ENCODE data around the gene MMS19.
"Not testable (repeated sequence)": the region's sequence is repeated elsewhere in the genome, so short reads cannot be mapped to it uniquely, and the experiment has no call there.

MMS19 gene

DNA sequence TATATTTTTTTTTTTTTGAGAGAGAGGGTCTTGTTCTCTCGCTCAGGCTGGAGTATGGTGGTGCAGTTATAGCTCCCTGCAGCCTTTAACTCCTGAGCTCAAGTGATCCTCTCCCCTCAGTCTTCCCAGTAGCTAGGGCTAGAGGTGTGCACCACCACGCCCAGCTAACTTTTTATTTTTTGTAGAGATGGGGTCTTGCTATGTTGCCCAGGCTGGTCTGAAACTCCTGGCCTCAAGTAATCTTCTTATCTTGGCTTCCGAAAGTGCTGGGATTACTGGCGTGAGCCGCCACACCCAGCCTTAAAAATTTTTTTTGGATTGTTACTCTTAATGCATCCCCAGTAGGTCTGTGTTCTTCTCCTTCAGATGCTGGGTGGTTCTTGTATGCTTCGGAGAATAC lies 4.7 kb upstream of the MMS19 start:
- DNase-seq: no peak

DNA sequence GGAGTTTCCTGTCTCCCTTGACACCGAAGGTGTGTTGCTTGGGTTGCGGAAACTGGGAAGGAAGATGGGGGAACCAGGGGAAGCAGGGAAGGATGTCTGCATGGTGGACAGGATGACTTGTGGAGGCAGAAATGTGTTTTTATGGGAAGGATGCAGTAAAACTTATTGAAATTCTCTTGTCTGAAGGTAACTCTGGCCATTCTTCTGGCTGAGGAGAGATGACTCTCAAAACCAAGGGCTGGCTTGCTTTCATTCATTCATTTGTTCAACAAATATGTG lies 2.0 kb upstream of the MMS19 start:
- no peak for DNase-seq

- no peak for DNase-seq
Observed at GRCh38 chr10:97499561-97500296, 1.5 kb upstream of the MMS19 start.

DNA sequence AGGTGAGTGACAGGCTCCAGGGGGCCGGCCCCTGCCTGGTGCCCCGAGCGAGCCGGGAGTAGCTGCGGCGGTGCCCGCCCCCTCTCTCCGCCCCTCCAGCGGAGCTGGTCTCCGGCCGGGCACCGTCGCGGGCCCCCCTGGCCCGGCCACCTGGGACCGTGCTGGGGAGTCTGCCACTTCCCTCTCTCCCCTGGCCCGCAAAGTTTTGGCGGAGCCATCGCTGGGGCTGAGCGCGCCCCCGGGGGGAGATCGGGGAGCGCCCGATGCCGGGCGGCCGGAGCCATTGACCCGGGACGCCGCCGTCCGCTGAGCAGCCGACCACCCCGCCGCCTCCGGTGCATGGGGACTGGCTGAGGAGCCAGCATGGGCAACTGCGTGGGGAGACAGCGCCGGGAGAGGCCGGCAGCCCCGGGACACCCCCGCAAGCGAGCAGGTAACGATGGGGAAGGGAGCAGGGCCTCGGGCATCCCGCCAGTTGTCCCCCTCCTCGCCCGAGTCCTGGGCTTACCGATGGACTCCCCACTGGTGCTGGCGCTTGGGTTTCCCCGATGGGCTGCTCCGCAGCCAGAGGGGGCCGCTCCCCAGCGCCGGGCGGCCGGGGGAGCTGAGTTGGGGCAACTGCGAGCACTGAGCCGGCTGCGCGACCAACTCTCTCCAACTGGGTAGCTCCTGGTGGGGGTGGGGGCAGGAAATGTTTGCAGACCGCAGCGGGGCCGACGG lies 779 bp upstream of the MMS19 start, which contains the start of gene UBTD1:
UBTD1 (plus strand) TSS at position 84 of the 720 bp plus-strand sequence; CDS start at position 364, 280 bp downstream.
- DNase-seq: peak; percentile 21

DNA sequence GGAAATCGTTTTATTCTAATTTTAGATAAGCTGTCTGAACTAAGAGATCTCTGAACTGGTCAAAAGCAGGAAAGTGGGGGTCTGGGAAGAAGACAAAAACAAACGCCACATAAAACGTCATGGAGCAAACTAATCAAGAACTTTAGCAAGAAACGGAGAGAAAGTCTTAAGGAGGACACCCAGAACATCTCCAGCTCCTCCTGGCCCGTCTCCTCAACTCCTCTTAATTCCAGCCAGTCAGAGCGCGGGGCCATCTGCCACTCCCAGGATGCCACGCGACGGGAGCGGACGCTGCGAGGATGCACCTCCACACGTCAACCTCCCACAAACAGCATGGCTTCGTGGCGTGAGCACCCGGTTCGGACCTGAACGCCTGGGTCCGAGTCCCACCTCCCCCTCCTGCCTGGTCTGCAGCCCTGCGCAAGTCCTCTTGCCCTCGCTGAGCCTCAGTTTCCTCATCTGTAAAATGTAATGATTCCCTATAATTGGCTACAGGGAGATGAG lies 598 bp downstream of the MMS19 start:
- peak; percentile 48 for DNase-seq

DNA sequence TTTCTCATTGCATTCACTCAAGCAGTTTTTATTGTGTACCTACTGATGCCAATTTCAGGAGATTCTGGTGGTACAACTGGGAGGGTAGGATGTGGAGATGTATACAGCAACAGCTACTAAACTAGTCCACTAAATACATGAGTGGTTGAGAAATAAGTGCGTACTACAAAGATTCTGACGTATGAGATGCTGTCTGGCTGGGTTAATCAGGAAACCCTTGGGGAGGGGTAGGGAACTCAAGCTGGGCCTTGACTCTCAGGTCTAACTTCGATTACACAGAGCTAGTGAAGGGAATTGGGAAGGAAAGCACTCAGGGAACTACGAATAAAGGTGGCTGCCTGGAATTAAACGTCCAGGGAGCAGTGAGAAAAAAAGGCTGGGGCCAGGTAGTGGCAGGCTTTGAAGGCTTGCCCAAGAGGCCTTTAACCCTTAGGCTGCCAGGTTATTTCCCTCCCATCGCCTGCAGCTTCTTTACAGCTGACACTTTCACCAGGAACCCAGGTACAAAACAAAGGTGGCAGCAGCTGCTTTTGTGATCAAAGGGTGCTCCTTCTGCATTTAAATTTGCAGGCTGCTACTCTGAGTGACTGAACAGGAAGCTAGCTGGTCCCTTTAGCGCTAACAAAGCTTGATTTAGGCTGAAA lies 3.2 kb downstream of the MMS19 start:
- no peak for DNase-seq

- DNase-seq: no peak
Observed at GRCh38 chr10:97494151-97494550, 4.1 kb downstream of the MMS19 start.

DNA sequence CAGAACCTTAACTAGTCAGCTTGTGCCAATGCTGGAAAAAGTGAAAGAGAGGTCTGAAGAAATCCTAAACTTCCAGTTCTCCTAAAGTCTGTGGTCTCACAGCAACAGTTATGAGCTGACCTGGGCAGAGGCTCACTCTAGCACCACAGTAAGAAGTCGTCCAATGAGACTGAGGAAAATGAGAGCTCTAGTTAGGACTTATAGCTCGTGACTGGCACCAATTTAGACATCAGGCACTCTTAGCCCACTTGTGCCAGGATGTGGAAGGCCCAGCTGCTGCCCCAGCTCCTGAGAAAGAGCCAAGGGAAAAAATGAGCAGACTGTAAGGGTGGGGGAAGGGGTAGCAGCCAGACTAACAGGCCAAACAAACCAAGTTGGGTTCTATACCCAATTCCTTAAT lies 7.6 kb downstream of the MMS19 start:
- no peak for DNase-seq

DNA sequence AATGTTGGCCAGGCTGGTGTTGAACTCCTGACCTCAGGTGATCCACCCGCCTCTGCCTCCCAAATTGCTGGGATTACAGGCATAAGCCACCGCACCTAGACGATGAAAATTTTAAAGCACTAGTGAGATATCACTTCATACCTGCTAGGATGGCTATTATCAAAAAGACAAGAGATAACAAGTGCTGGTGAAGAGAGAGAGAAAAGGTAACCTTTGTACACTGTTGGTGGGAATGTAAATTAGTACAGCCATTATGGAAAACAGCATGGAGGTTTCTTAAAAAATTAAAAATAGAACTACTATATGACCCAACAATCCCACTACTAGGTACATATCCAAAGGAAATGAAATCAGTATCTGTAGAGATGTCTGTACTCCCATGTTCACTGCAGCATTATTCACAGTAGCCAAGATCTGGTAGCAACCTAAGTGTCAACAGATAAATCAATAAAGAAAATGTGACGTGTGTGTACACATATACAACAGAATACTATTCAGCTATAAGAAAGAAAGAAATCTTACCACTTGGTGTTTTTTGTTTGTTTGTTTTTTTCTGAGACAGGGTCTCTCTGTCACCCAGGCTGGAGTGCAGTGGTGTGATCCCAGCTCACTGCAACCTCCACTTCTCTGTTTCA lies 12.5 kb downstream of the MMS19 start:
- no peak for DNase-seq

DNA sequence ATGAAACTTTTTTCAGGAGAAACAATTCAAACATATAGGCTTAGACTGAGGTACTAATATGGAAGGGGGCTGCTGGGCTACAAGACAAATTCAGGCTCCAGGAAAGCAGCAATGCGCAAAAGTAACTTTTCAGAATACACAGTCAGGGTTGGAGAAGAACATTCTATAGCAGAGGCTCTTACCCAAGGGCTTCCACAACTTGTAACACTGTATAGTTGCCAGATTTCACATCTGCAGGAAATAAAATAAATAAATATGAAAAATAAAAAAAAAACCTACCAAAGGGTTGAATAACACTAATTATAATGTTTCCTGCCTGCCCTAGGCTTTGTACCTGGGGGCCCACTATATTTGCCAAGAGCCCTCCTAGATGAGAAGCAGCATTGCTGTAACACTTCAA lies 14.3 kb downstream of the MMS19 start:
- DNase-seq: no peak

DNA sequence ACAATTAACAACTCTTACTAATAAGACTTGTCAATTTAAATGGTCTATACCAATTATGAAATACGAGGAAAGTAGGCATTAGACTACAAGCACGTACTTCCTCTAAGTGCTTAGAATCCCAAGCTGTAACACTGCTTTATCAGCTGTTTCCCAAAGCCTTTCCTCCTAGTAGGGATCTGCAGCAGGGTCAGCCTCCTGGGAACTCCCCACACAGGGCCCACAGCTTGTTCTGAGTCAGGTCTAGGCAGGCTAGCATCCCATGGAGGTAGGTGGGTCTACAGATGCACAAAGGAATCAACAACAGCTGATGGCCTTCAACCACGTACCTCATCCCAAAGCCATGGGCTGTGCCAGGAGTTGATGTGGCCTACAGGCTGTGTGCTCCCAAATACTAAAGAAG lies 14.7 kb downstream of the MMS19 start:
- DNase-seq: no peak

DNA sequence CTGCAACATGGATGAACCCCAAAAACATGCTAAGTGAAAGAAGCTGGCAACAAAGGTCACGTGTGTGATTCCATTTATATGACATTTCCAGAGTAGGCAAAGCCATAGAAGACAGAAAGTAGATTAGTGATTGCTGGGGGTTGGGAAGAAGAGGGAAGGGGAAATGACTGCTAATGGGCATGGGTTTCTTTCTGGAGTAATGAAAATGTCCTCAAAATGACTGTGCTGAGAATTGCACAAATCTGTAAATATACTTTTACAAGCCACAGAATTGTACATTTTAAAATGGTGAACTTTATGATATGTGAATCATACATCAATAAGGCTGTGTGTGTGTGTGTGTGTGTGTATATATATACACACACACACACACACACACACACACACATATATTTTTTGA lies 15.8 kb downstream of the MMS19 start:
- no peak for DNase-seq

DNA sequence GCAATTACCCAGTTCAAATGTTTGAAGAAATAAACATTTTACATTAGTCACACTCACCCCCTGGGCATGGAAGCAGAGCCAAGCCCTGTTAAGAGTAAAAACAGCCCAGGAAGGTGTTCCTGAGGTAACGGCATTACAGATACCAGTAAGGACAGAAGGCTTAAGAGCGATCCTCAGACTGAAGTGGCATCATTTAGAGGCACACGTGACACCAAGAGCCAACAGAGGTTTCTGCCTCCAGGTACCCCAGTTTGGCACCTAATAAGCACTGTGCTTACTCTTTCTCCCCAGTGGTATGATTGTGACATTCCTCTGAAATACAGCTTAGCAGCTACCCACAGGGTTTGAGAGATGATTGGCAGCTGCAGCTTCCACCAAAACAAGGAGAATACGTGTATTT lies 17.2 kb downstream of the MMS19 start:
- no peak for DNase-seq

DNA sequence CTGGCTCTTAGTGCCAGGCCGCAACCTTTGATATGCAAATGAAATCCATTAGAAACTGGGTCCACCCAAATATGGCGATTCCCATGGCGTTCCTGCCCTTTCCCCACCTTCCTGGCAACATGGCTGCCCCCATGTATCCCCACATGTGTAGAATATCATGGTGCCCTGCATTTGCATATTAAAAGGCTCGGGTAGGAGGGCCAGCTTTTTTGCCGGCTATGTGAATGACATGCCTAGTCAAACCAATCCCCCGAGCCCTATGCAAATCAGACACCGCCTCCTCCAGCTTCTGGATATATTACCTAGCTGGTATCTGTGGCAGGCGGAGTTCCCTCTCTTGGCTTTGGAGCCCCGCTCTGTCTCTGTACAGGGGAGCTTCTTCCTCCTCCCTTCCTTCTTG lies 18.3 kb downstream of the MMS19 start:
- DNase-seq: no peak

GRCh38 chr10:97479410-97479809 lies 18.8 kb downstream of the MMS19 start:
- DNase-seq: not testable (repeated sequence)

DNA sequence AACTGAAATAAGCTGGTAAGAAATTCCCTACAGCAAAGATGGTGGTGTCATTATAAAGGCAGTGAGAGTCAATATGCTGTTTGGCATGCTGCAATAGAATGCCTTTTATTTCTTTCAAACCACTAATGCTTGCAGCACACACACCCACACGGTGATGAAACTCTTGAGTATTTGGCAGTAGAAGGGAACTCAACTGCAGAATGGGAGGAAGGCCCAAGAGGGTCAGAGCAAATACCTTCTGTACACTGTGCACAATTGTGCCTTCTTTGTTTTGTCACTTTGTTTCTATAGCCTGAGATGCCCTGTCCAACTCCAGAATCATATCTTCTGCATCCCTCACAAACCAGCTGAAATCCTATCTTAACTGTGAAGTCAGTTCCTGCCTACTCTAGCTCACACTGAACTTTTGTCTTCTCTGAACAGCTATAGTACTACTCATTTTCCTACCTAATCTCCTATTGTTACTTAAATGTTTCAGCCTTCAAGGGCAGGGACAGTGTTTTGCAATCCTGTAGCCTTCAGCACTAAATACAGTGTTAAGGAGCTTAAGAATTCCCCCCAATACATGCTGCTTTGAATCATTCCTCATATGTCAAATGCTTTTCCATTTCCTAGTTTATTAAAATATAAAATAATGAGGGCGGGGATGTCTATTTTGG lies 22.2 kb downstream of the MMS19 start:
- no peak for DNase-seq

- DNase-seq: no peak
Observed at GRCh38 chr10:97474918-97475317, 23.3 kb downstream of the MMS19 start.

DNA sequence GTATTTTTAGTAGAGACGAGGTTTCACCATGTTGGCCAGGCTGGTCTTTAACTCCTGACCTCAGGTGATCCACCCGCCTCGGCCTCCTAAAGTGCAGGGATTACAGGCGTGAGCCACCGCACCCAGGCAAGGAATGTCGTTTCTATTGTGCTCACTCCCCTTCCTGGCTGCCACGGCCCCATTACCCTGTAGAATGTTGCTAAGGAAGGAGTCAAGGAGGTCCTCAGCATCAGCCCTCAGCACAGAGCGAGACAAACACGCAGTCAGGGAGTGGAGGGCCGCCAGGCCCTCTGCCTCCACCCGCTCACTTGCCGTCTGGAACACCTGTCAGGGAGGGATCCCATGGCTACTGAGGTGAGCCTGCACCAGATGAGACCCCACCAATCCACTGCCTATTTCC lies 29.4 kb downstream of the MMS19 start:
- not testable (repeated sequence) for DNase-seq

GRCh38 chr10:97468162-97468561 lies 30.1 kb downstream of the MMS19 start:
- DNase-seq: no peak

DNA sequence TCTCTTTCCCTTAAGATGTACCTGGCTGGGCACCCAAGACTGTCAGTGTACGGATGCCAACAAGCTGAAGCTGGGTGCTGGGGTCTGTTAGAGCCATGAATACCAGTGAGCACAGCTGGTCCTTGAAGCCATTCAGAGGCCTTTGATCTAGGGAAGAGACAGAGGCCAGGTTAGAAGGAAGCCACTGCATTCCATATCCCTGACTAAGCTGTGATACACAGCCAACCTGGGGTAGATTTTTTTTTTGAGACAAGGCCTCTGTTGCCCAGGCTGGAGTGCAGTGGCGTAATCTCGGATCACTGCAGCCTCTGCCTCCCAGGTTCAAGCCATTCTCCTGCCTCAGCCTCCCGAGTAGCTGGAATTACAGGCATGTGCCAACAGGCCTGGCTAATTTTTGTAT lies 31.5 kb downstream of the MMS19 start:
- no peak for DNase-seq

DNA sequence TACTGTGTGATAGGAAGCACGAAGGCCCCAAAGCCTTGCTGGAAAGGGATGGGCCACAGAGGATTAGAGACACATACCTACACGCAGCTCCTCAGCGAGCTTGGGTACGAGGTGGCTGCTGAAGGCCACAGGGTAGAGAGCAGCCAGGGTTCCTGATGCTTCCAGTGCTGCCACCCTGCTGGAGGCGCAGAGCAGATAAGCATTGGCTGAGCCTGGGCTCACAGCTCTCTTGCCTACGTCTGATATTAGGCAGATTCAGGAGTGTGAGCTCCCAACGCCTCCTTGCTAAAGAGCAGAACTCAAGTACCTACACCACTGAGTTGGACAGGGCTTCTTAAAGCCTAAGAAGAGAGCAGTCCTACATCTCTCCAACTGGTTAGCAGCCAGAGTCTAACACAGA lies 32.2 kb downstream of the MMS19 start:
- no peak for DNase-seq

DNA sequence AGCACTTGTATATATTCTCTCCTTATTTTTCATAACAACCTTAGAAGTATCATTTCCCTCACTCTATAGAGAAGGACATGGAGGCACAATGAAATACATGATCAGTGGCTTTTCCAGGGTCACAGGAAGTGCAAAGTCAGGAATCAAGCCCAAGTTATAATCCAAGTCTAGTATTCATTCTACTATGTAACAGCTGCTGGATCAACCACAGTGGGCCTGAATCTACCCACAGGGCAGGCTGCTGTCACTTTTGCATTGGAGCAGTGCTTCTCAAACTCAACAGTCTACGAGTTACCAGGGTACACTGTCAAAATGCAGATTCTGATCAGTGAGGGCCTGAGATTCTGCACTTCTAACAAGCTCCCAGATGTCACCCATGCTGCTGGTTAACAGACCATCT lies 34.0 kb downstream of the MMS19 start:
- DNase-seq: no peak

All from activated gamma-delta T cell (primary cell).